Body of pancreas (tissue), 4 donors: ENCODE measurements around the gene CFAP58. TPM values are rescaled to one million over a fixed set of nuclear protein-coding genes. Genes with fewer than 3 reads are reported as not detected.

Experiments
- ATAC-seq: fragments of 150-250 bp; one replicate; pipeline ENCODE4 v1.9.1; 2016
- DNase-seq, 4 donors: peaks; one replicate each; pipeline ENCODE4 v3.0.0-alpha.2; 2019
- H3K27ac ChIP-seq, 4 donors: fragments of 200-600 bp; sonication (generic); 1 replicate in 3 of 4; 2 replicates in 1 of 4; pipeline versions ENCODE4 v1.5.1 to v1.6.1; 2016 to 2019; ENCODE audit warnings: mild to moderate bottlenecking in 1 of 4, mixed read lengths in 1 of 4, moderate library complexity in 1 of 4
- H3K27me3 ChIP-seq, 2 donors: fragments of 200-600 bp; sonication (generic); one replicate each; pipeline ENCODE4 v1.6.0; 2016; ENCODE audit warnings: mild to moderate bottlenecking in 1 of 2
- H3K36me3 ChIP-seq, 2 donors: fragments of 200-600 bp; sonication (generic); replicated peaks in 1 of 2; 2 replicates each; pipeline ENCODE4 v1.5.1; 2016; ENCODE audit warnings: low read depth in 2 of 2; ENCODE audit not compliant: insufficient read depth in 1 of 2
- H3K4me1 ChIP-seq: fragments of 200-600 bp; sonication (generic); one replicate; pipeline ENCODE4 v1.6.0; 2016
- H3K4me3 ChIP-seq, 2 donors: fragments of 200-600 bp; sonication (generic); 1 replicate in 1 of 2; 2 replicates in 1 of 2; pipeline ENCODE4 v1.5.1; 2016 to 2019
- H3K9me3 ChIP-seq, 3 donors: fragments of 200-600 bp; sonication (generic); 1 replicate in 2 of 3; 2 replicates in 1 of 3; pipeline ENCODE4 v1.5.1; 2016
- CTCF ChIP-seq, 7 experiments: fragments of 450-650 bp in 4 of 7; fragments of 200-600 bp in 3 of 7; sonication (generic) in 3 of 7; IDR thresholded peaks; one replicate each; pipeline ENCODE4 v1.5.1; 2016 to 2019; ENCODE audit warnings: antibody characterized with exemption in 7 of 7
- POLR2A ChIP-seq, 3 donors: fragments of 450-650 bp; IDR thresholded peaks; one replicate each; pipeline ENCODE4 v1.6.1; 2016; ENCODE audit warnings: antibody characterized with exemption in 3 of 3, mild to moderate bottlenecking in 2 of 3
- WGBS, 2 donors: methylation state at CpG; one replicate each; pipeline ENCODE4 v1.1.5; 2017; 5-methylcytosine and 5-hydroxymethylcytosine counted together
- intact Hi-C: fragments of 100-400 bp; cut with DNase I; formaldehyde crosslinking; loops from one replicate; pipeline ENCODE4 v1.15.1; 2023
- total RNA-seq, 2 donors: library from RNA; depleted of rRNA; stranded (reverse); fragments of >200 nt; gene quantifications; one replicate each; pipeline ENCODE4 v1.1.0, GENCODE V29; 2016

The CFAP58 gene
- total RNA-seq, 2 donors from 2014 or later = 0.26 TPM; not detected in 1

GRCh38 chr10:104479906-104480593 lies 126.4 kb downstream of the CFAP58 start:
- no peak for TF ChIP-seq CTCF (IDR thresholded peaks at IDR 0.05)
- no peak for TF ChIP-seq POLR2A (IDR thresholded peaks at IDR 0.05)
- no peak overlapping the region for H3K4me3 ChIP-seq
- DNase-seq (no peak), ATAC-seq (no peak)
- no peaks in the 10 kb centered on the region for H3K27me3 ChIP-seq
- no peak overlapping the region for H3K27ac ChIP-seq
- intact Hi-C loops = no loop called here
- 70 to 77% methylated on average over 5 to 6 of the region's 6 CpGs for WGBS, 2 donors
- H3K9me3 ChIP-seq = no peaks in the 10 kb centered on the region
- no peaks in the 10 kb centered on the region for H3K36me3 ChIP-seq
- H3K4me1 ChIP-seq = no peaks in the 10 kb centered on the region

- Histone ChIP-seq H3K36me3 (no peaks in the 10 kb centered on the region), H3K27me3 (no peaks in the 10 kb centered on the region), H3K9me3 (no peaks in the 10 kb centered on the region), H3K4me1 (no peaks in the 10 kb centered on the region), H3K4me3 (no peak overlapping the region), H3K27ac (no peak overlapping the region)
- intact Hi-C loops = no loop called here
- TF ChIP-seq POLR2A (IDR thresholded peaks at IDR 0.05) (no peak), CTCF (IDR thresholded peaks at IDR 0.05) (no peak)
- ATAC-seq (no peak), DNase-seq (no peak)
- 51 to 53% methylated on average over 3 of the region's 3 CpGs for WGBS, 2 donors
Measured at GRCh38 chr10:104480797-104481196, 127.2 kb downstream of the CFAP58 start.

- no peak overlapping the region for H3K4me3 ChIP-seq
- no peak overlapping the region for H3K27ac ChIP-seq
- ATAC-seq (no peak), DNase-seq (peak in 1 of 4 donors; percentile 2)
- intact Hi-C loops = no loop called here
- H3K9me3 ChIP-seq = no peaks in the 10 kb centered on the region
- no peaks in the 10 kb centered on the region for H3K4me1 ChIP-seq
- H3K27me3 ChIP-seq = no peaks in the 10 kb centered on the region
- H3K36me3 ChIP-seq = no peaks in the 10 kb centered on the region
- 34 to 51% methylated on average over 6 of the region's 6 CpGs for WGBS, 2 donors
- no peak for TF ChIP-seq CTCF (IDR thresholded peaks at IDR 0.05)
- TF ChIP-seq POLR2A (IDR thresholded peaks at IDR 0.05) = no peak
Measured at GRCh38 chr10:104483582-104483981, 129.9 kb downstream of the CFAP58 start.

GRCh38 chr10:104485632-104486031 lies 132.0 kb downstream of the CFAP58 start:
- no peak for ATAC-seq
- H3K36me3 ChIP-seq = no peaks in the 10 kb centered on the region
- 63 to 68% methylated on average over 3 of the region's 3 CpGs for WGBS, 2 donors
- intact Hi-C loops = no loop called here
- H3K9me3 ChIP-seq = no peaks in the 10 kb centered on the region
- H3K27ac ChIP-seq = no peak overlapping the region
- H3K27me3 ChIP-seq = no peaks in the 10 kb centered on the region
- no peaks in the 10 kb centered on the region for H3K4me1 ChIP-seq
- DNase-seq = no peak
- TF ChIP-seq CTCF (IDR thresholded peaks at IDR 0.05) (no peak), POLR2A (IDR thresholded peaks at IDR 0.05) (no peak)
- H3K4me3 ChIP-seq = no peak overlapping the region

- Histone ChIP-seq H3K27ac (no peak overlapping the region), H3K9me3 (no peaks in the 10 kb centered on the region), H3K4me3 (no peak overlapping the region), H3K27me3 (no peaks in the 10 kb centered on the region), H3K36me3 (no peaks in the 10 kb centered on the region), H3K4me1 (no peaks in the 10 kb centered on the region)
- 67 to 92% methylated on average over 1 of the region's 1 CpG for WGBS, 2 donors
- ATAC-seq (no peak), DNase-seq (no peak)
- intact Hi-C loops = no loop called here
- TF ChIP-seq POLR2A (IDR thresholded peaks at IDR 0.05) (no peak), CTCF (IDR thresholded peaks at IDR 0.05) (no peak)
Measured at GRCh38 chr10:104486803-104487202, 133.2 kb downstream of the CFAP58 start.
